Endothelial cell (in vitro differentiated cells): Measurements from ENCODE around the gene HLA-DOB. TPM values are rescaled to one million over a fixed set of nuclear protein-coding genes. Genes with fewer than 3 reads are reported as not detected.
A peak's percentile ranks its signal among the peaks of the same experiment; 100 is the strongest.

ENCODE experiments used
- DNase-seq: peaks from one replicate; pipeline ENCODE4 v3.0.0; 2021; ENCODE audit warnings: low spot score
- H3K27ac Mint-ChIP-seq: one replicate; pipeline ENCODE4 v1.8.0; 2021; ENCODE audit warnings: mixed read lengths, inconsistent platforms; ENCODE audit not compliant: unreplicated experiment
- H3K27me3 Mint-ChIP-seq: one replicate; pipeline ENCODE4 v1.8.0; 2021; ENCODE audit warnings: mild to moderate bottlenecking, moderate library complexity, mixed read lengths, inconsistent platforms; ENCODE audit not compliant: unreplicated experiment
- H3K36me3 Mint-ChIP-seq: one replicate; pipeline ENCODE4 v1.8.0; 2021; ENCODE audit warnings: mild to moderate bottlenecking, low read depth, mixed read lengths, inconsistent platforms; ENCODE audit not compliant: unreplicated experiment
- H3K4me1 Mint-ChIP-seq: one replicate; pipeline ENCODE4 v1.8.0; 2021; ENCODE audit warnings: mild to moderate bottlenecking, mixed read lengths, inconsistent platforms; ENCODE audit not compliant: unreplicated experiment
- H3K4me3 Mint-ChIP-seq: one replicate; pipeline ENCODE4 v1.8.0; 2021; ENCODE audit warnings: mild to moderate bottlenecking, mixed read lengths, inconsistent platforms; ENCODE audit not compliant: unreplicated experiment
- H3K9me3 Mint-ChIP-seq: one replicate; pipeline ENCODE4 v1.8.0; 2021; ENCODE audit warnings: mixed read lengths, inconsistent platforms; ENCODE audit not compliant: unreplicated experiment
- CTCF ChIP-seq: fragments of 200-600 bp; sonication (generic); IDR thresholded peaks from one replicate; pipeline ENCODE4 v1.5.0; 2021; ENCODE audit warnings: antibody characterized with exemption; ENCODE audit not compliant: unreplicated experiment
- total RNA-seq: library from RNA; stranded (reverse); fragmentation: NEBNext Ultra II Directional; extraction: Animal tissue kit (Norgen Biotek cat#: 25700); gene quantifications from one replicate; pipeline ENCODE4 v1.2.1, GENCODE V29; 2021; ENCODE audit not compliant: unreplicated experiment

HLA-DOB gene
- total RNA-seq, 1 donor from 2014 or later, result not detected

- Mint-ChIP-seq H3K36me3 (peaks cover 4% of the 10 kb centered on the region), H3K27ac (no peak overlapping the region), H3K4me1 (peaks cover 8% of the 10 kb centered on the region), H3K9me3 (no peaks in the 10 kb centered on the region), H3K4me3 (peak overlapping the region; percentile 80), H3K27me3 (peaks cover 22% of the 10 kb centered on the region)
- peak; percentile 40 for DNase-seq
- no peak for TF ChIP-seq CTCF
Measured at GRCh38 chr6:32852844-32853540, 36.2 kb upstream of the HLA-DOB start.

DNA sequence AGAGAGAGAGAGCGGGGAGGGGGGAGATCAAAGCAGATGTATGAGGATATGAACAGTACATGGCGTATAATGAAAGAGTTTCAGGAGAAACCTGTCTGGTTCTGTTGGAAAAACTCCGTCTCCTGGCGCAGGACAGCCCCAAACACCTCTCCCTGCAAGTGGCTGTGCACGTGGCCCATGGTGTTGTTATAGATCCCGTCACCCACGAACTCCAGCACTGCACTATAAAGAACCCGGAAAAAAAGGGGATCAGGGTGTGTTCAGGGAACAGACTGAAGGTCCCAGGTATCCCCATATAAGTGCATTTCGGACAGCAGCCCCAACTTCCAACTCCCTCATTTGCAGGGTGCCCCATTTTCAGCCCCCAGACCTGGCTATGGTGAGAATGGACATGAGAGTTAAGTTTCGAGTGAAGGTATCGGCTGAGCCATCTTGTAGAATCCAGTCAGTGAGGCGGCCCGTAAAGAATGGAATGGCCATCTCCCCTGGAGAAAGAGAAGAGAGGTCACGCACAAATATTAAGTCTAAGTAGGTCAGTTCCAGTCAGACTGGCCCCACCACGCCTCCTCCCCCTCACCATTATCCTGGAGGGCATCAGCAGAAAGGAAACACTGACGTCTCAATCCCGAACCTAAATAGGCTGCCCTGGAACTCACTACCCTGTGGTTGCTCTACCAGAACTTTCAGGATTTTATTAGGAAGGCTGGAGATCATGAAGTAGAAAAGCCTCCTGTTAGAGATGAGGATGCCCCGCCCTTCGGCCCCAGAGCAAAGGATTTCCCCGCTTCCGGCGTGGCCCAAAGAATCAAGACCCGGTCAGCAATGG, 35.4 kb upstream of the HLA-DOB start:
- TF ChIP-seq CTCF, result no peak
- Mint-ChIP-seq H3K27me3 (peaks cover 22% of the 10 kb centered on the region), H3K4me3 (peak overlapping the region; percentile 80), H3K36me3 (peaks cover 4% of the 10 kb centered on the region), H3K27ac (no peak overlapping the region), H3K9me3 (no peaks in the 10 kb centered on the region), H3K4me1 (peaks cover 8% of the 10 kb centered on the region)
- DNase-seq, result no peak

DNA sequence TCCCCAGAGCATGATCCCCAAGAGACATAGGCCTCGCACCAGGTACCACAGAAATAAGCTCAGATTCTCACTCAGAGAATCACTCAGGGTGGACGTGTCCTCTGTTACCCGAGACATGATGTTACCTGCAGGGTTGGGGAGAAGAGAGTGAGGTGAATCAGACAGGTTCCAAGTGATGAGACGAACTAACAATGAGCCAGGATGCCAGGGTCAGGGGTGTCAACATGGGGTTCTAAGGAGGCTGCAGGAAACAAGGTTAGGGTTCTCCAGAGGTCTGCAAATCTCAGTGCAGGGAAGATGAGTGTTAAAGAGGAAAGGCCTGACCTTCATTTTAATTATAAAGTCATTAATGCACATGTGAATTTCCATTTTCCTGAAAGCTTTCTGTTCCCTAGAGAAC, 34.2 kb upstream of the HLA-DOB start:
- no peaks in the 10 kb centered on the region for H3K9me3 Mint-ChIP-seq
- no peak overlapping the region for H3K4me3 Mint-ChIP-seq
- H3K27me3 Mint-ChIP-seq, result peaks cover 22% of the 10 kb centered on the region
- peaks cover 8% of the 10 kb centered on the region for H3K4me1 Mint-ChIP-seq
- H3K27ac Mint-ChIP-seq, result no peak overlapping the region
- DNase-seq, result no peak
- H3K36me3 Mint-ChIP-seq, result peaks cover 4% of the 10 kb centered on the region
- no peak for TF ChIP-seq CTCF

- Mint-ChIP-seq H3K36me3 (peaks cover 4% of the 10 kb centered on the region), H3K27ac (no peak overlapping the region), H3K4me1 (peaks cover 5% of the 10 kb centered on the region), H3K4me3 (no peak overlapping the region), H3K9me3 (no peaks in the 10 kb centered on the region), H3K27me3 (peaks cover 15% of the 10 kb centered on the region)
- no peak for DNase-seq
- TF ChIP-seq CTCF, result no peak
Measured at GRCh38 chr6:32849126-32849525, 32.3 kb upstream of the HLA-DOB start.

DNA sequence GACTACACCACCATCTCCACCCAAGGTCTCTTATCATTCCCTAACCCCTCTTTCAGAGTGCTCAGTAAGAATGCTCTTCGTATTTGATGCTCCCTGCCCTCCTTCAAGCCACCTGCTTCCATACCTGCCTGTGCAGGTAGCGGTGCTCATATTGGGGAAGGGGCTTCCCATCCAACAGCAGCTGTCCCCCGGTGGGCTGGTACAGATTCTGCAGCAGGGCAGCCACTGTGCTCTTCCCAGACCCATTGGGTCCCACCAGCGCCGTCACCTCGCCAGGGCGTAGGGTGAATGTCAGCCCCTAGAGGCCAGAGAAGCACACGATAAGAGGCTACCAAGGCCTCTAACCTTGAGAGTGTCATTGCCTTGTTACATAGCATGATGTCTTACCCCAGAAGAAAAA, 31.0 kb upstream of the HLA-DOB start:
- H3K9me3 Mint-ChIP-seq, result no peaks in the 10 kb centered on the region
- no peak for DNase-seq
- H3K4me1 Mint-ChIP-seq, result peaks cover 9% of the 10 kb centered on the region
- peaks cover 18% of the 10 kb centered on the region for H3K27me3 Mint-ChIP-seq
- no peak overlapping the region for H3K27ac Mint-ChIP-seq
- peaks cover 4% of the 10 kb centered on the region for H3K36me3 Mint-ChIP-seq
- no peak for TF ChIP-seq CTCF
- no peak overlapping the region for H3K4me3 Mint-ChIP-seq
